HCT116 (cell line): ENCODE measurements around the gene DFFA. TPM values are rescaled to one million over a fixed set of nuclear protein-coding genes. Genes with fewer than 3 reads are reported as not detected.
A peak's percentile ranks its signal among the peaks of the same experiment; 100 is the strongest.

ENCODE experiments used
- ATAC-seq: fragments of 200-7000 bp; cut with Tn5 transposase; 2 replicates; pipeline ENCODE4 v1.9.1; 2020; ENCODE audit warnings: mild to moderate bottlenecking, moderate library complexity
- BruUV-seq: library from RNA; stranded (reverse); fragments of 400-500 nt; replicated peaks from 2 replicates; lab custom pipeline; 2021; lab: Mats Ljungman, UMichigan
- CTCF ChIA-PET: fragments of 300-600 bp; sonication (Branson Sonifier 250); formaldehyde crosslinking; loops from one replicate; lab custom pipeline; 2021; ENCODE audit warnings: antibody characterized with exemption; lab: Charles Lee
- POLR2A ChIA-PET: fragments of 300-600, 350-600 bp; sonication (Branson Sonifier 250); formaldehyde crosslinking; loops from one replicate; lab custom pipeline; 2021; ENCODE audit warnings: antibody characterized with exemption; lab: Charles Lee
- RAD21 ChIA-PET, 2 experiments: fragments of 300-600 bp; sonication (Branson Sonifier 250); formaldehyde crosslinking; loops; one replicate each; lab custom pipeline; 2023; ENCODE audit warnings: low total read pairs in 2 of 2; ENCODE audit not compliant: uncharacterized antibody in 2 of 2, unreplicated experiment in 2 of 2, low non-redundant PET in 1 of 2; lab: Charles Lee
- DNase-seq: peaks from one replicate; pipeline ENCODE4 v3.0.0-alpha.2; 2010; ENCODE audit warnings: low read depth, low spot score
- H2AFZ ChIP-seq: fragments of 200-600 bp; shearing (Covaris generic), sonication (generic); 2 replicates; pipeline ENCODE4 v1.6.1; 2017; ENCODE audit warnings: low read depth, mixed run types, mixed read lengths, antibody characterized with exemption, low read length; ENCODE audit not compliant: poor library complexity, severe bottlenecking
- H3K27ac ChIP-seq: 2 replicates; pipeline ENCODE4 v1.5.1; 2012; ENCODE audit warnings: low read depth, low read length
- H3K27me3 ChIP-seq: fragments of 200-600 bp; sonication (generic); 2 replicates; pipeline ENCODE4 v1.6.1; 2016; ENCODE audit warnings: mixed run types, low read length, mixed read lengths; ENCODE audit not compliant: insufficient read depth
- H3K36me3 ChIP-seq, 2 experiments: fragments of 200-500 bp in 1 of 2; fragments of 200-600 bp in 1 of 2; sonication (Bioruptor generic) in 1 of 2; sonication (generic) in 1 of 2; 2 replicates each; pipeline versions ENCODE4 v1.5.1 to v1.6.1; 2014 to 2016; ENCODE audit warnings: low read length in 2 of 2, inconsistent platforms in 1 of 2, mixed read lengths in 1 of 2, mixed run types in 1 of 2; ENCODE audit not compliant: insufficient read depth in 2 of 2, control insufficient read depth in 1 of 2
- H3K4me1 ChIP-seq, 2 experiments: fragments of 200-600 bp in 1 of 2; sonication (generic) in 1 of 2; 2 replicates each; pipeline versions ENCODE4 v1.5.1 to v1.6.1; 2012 to 2017; ENCODE audit warnings: low read length in 2 of 2, inconsistent platforms in 1 of 2, mild to moderate bottlenecking in 1 of 2, mixed read lengths in 1 of 2, mixed run types in 1 of 2, moderate library complexity in 1 of 2; ENCODE audit not compliant: insufficient read depth in 2 of 2, control insufficient read depth in 1 of 2
- H3K4me2 ChIP-seq: fragments of 200-600 bp; sonication (generic); 2 replicates; pipeline ENCODE4 v1.6.1; 2017; ENCODE audit warnings: mixed run types, low read length, mixed read lengths
- H3K4me3 ChIP-seq, 2 experiments: fragments of 200-600 bp in 1 of 2; sonication (generic) in 1 of 2; replicated peaks in 1 of 2; 2 replicates each; pipeline ENCODE4 v1.5.1; 2011 to 2016; ENCODE audit warnings: low read length in 2 of 2, control low read depth in 1 of 2, low read depth in 1 of 2, mild to moderate bottlenecking in 1 of 2, mixed read lengths in 1 of 2, mixed run types in 1 of 2
- H3K79me2 ChIP-seq: fragments of 200-600 bp; sonication (generic); 2 replicates; pipeline ENCODE4 v1.6.1; 2017; ENCODE audit warnings: mild to moderate bottlenecking, mixed run types, low read length, moderate library complexity, mixed read lengths; ENCODE audit not compliant: insufficient read depth
- H3K9ac ChIP-seq: fragments of 200-600 bp; sonication (generic); 2 replicates; pipeline ENCODE4 v1.6.1; 2016; ENCODE audit warnings: low read length, mixed read lengths
- H3K9me2 ChIP-seq: fragments of 200-600 bp; sonication (generic), shearing (Covaris generic); 2 replicates; pipeline ENCODE4 v1.6.1; 2017; ENCODE audit warnings: mixed run types, mild to moderate bottlenecking, moderate library complexity; ENCODE audit not compliant: insufficient read depth
- H3K9me3 ChIP-seq, 2 experiments: fragments of 200-500 bp in 1 of 2; fragments of 200-600 bp in 1 of 2; sonication (Bioruptor generic) in 1 of 2; sonication (generic) in 1 of 2; 2 replicates each; pipeline ENCODE4 v1.6.1; 2014 to 2017; ENCODE audit warnings: low read length in 2 of 2, mixed read lengths in 2 of 2, inconsistent platforms in 1 of 2, low read depth in 1 of 2, mild to moderate bottlenecking in 1 of 2, mixed run types in 1 of 2, moderate library complexity in 1 of 2; ENCODE audit not compliant: control insufficient read depth in 1 of 2, insufficient read depth in 1 of 2
- H4K20me1 ChIP-seq: fragments of 200-600 bp; sonication (generic), shearing (Covaris generic); 2 replicates; pipeline ENCODE4 v1.6.1; 2017; ENCODE audit warnings: mixed run types, mild to moderate bottlenecking, moderate library complexity; ENCODE audit not compliant: insufficient read depth
- EGR1 ChIP-seq: IDR thresholded peaks from 2 replicates; pipeline ENCODE4 v1.6.1; 2012; ENCODE audit warnings: low read depth
- ELF1 ChIP-seq: IDR thresholded peaks from 2 replicates; pipeline ENCODE4 v1.6.1; 2012; ENCODE audit warnings: low read depth, borderline replicate concordance
- FOSL1 ChIP-seq: IDR thresholded peaks from 2 replicates; pipeline ENCODE4 v1.6.1; 2012; ENCODE audit warnings: low read depth
- POLR2AphosphoS5 ChIP-seq: IDR thresholded peaks from 2 replicates; pipeline ENCODE4 v1.6.1; 2011; ENCODE audit warnings: mild to moderate bottlenecking, low read depth, low read length, moderate library complexity
- SIN3A ChIP-seq: IDR thresholded peaks from 2 replicates; pipeline ENCODE4 v1.6.1; 2012; ENCODE audit warnings: low read depth
- SP1 ChIP-seq: IDR thresholded peaks from 2 replicates; pipeline ENCODE4 v1.6.1; 2012; ENCODE audit warnings: low read depth
- YY1 ChIP-seq: IDR thresholded peaks from 2 replicates; pipeline ENCODE4 v1.6.1; 2011; ENCODE audit warnings: low read length, low read depth, moderate library complexity, mild to moderate bottlenecking; ENCODE audit not compliant: insufficient replicate concordance; ENCODE audit errors: extremely low read depth
- ZBTB33 ChIP-seq: IDR thresholded peaks from 2 replicates; pipeline ENCODE4 v1.6.1; 2011; ENCODE audit warnings: mild to moderate bottlenecking, low read length, moderate library complexity; ENCODE audit not compliant: insufficient replicate concordance; ENCODE audit errors: extremely low read depth
- intact Hi-C: fragments of 100-400 bp; cut with micrococcal nuclease; formaldehyde crosslinking; loops from 2 replicates; pipeline ENCODE4 v1.10.0; 2022
- total RNA-seq: library from RNA; stranded (reverse); gene quantifications from one replicate; pipeline ENCODE4 v1.2.1, GENCODE V29; 2021; ENCODE audit not compliant: unreplicated experiment

The DFFA gene
- total RNA-seq, 1 experiment from 2014 or later, result 67.7 TPM

DNA sequence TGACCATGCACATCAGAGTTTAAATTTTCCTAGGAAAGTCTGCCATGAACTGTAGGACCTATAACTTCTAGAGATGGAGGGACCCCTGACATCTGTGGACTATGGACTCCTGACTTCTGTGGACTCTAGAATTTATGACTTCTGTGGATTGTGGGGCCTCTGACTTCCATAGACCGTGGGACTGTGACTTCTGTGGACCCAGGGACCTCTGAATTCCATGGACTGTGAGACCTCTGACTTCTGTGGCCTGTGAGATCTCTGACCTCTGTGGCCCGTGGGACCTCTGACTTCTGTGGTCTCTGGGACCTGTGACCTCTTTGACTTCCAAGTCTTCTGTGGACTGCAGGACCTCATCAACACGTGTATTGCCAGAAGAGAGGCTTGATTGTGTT lies 39.2 kb upstream of the DFFA start:
- peak overlapping the region; percentile 65 for H3K4me2 ChIP-seq
- H3K27ac ChIP-seq, result no peak overlapping the region
- no peak overlapping the region for H2AFZ ChIP-seq

More for the DNA sequence above, 39.2 kb upstream of the DFFA start:
- H3K9ac ChIP-seq, result no peak overlapping the region
- no peak for DNase-seq
- TF ChIP-seq ZBTB33, result no peak
- TF ChIP-seq YY1, result no peak
- TF ChIP-seq POLR2AphosphoS5, result no peak
- TF ChIP-seq EGR1, result no peak
- TF ChIP-seq ELF1, result no peak
- no peak for TF ChIP-seq FOSL1
- TF ChIP-seq SIN3A, result no peak
- no peak for TF ChIP-seq SP1
- TF ChIP-seq, all 23 proteins: peak for 0
- intact Hi-C loops, result no loop called here
- H3K79me2 ChIP-seq, result peaks cover 85% of the 10 kb centered on the region
- peaks cover 3% of the 10 kb centered on the region; the same call in 1 of the 2 replicates for H4K20me1 ChIP-seq
- H3K27me3 ChIP-seq, result no peaks in the 10 kb centered on the region
- RAD21 ChIA-PET, result no interaction called here
- no peaks in the 10 kb centered on the region for H3K9me3 ChIP-seq
- peak overlapping the region in 1 of 2 experiments; percentile 13; a peak in 1 of 4 replicates for H3K4me3 ChIP-seq
- no peaks in the 10 kb centered on the region for H3K36me3 ChIP-seq
- POLR2A ChIA-PET, result no interaction called here
- CTCF ChIA-PET, result interaction anchor here (0.8 kb wide), 1 partner anchor 17 kb away, joined by 3 read pairs; no protein-coding TSS in a partner anchor
- H3K4me1 ChIP-seq, result peaks cover 17 to 30% of the 10 kb centered on the region in 2 experiments
- BruUV-seq, result no TSS peak
- no peaks in the 10 kb centered on the region for H3K9me2 ChIP-seq
- no peak for ATAC-seq
